ENCODE results near the gene RILP.

The RILP gene

DNA sequence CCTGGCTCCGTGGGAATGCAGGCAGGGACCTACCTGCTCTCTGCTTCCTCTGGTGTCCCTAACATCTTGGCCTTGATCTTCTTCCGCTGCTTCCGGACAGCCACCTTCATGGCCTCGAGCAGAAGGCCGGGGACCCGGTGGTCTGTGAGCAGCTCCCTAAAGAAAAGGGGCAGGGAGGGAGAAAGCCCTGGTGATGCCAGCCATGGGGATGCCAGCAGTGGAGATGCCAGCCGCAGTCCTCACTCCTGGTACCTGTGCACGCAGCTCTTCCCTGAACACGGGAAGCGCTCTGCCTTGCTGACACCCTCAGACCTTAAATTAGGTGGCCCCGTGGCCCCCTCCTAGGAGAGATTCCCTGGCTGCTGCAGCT lies 1.9 kb downstream of the RILP start:
- no peak for DNase-seq (ENCODE audit: low read depth)

DNA sequence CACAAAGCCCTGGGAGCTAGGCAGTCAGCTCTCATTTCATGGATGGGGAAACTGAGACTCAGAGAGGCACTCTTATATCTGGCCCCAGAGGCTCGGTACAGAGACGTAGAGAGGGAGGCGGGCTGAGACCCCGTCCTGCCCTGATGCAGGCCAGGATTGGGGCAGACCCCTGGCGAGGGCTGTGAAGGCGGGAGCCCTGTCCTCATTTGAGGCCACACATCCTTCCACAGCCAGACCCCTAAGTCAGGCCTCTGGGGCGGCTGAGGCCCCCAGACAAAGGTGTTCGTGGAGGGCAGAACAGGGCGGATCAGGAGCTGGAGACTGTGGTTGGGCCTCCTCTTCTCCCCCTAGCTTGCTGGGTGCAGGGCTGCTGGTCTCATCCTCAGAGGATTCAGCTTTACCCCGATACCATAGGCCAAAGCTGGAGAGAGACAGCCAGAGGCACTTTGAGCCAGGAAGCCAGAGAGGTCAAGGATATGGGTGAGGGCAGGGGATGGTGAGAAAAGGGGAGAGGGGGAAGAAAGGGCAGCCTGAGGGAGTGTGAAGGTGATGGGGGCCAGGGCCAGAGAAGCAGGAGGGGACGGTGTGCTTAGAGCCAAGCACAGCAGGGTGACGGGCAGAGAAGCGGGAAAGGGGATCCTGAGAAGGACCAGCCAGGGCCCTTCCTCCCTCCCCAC lies 3.3 kb downstream of the RILP start:
- DNase-seq (ENCODE audit: low read depth): no peak

DNA sequence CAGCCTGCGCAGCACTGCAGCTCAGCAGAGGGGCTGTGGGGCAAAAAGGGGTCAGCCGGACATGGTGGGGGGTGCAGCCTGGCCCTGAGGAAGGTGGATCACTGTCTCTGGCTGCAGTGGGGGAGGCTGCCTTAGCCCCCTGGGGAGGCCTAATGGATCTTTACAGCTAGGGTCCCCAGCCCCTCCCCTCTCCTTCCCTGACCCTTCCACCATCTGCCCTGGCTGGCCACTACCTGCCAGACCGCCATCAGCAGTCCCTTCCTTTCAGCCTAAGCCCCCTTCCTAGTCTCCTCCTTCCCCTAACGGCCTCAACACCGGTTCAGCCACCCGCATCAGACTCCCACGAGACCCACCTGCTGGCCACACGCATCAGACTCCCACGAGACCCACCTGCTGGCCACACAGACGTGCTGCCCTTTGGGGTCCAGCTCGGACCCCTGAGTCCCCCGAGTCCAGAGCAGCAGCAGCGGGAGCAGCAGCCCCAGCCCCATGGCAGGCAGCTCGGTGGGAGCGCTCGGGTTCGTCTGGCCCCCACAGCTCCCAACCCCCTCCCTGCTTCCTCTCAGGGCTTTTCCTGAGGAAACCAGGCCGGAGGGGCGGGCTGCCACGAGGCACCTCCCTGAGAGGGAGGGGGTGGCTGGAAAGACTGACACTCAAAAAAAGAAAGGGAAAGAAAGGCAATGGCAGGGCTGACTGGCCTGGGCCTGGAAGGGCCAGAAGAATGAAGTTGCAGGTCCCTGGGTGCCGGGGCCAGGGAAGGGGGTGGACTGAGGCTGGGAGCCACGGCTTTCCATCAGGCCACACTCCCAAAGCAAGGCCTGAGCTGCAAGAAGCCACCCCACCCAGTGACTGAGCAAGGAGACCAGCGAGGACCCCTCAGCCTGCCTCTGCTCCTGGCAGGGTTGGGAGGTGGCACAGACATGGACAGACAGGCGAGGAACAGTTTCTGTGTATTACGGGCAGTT lies 4.2 kb downstream of the RILP start, which contains the start of gene SCARF1:
Gene SCARF1, minus strand, starts transcription at position 526 of the 965 bp plus-strand sequence. Its CDS starts 35 bp downstream, at position 491.
- no peak for DNase-seq (ENCODE audit: low read depth)

- DNase-seq (ENCODE audit: low read depth): no peak
Observed at GRCh38 chr17:1644493-1645206, 5.0 kb downstream of the RILP start.

DNA sequence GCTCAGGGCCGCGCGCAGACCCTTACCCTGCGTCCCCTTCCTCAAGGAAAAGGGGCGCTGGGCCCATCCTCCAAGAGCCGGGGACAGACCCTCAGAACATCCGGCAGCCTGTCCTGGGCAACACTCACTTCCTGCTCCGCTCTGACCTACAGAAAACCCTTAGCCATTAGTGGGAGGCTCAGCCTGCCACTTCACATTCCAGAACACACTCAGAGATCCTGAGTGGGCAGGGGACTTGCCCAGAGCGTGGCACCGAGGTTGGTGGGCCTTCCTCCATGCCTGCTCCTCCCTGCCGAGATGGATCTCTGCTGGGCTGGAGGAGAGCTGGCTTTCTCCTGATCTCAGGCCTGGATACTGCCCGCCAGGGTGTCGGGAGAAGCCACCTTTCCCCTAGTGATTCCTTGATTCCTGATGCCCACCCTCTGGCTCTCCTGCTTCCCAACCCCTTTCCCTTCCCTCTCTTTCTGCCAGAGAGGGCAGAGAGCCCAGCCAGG lies 5.6 kb downstream of the RILP start:
- DNase-seq (ENCODE audit: low read depth): no peak

- peak; percentile 54 for DNase-seq (ENCODE audit: low read depth)
Observed at GRCh38 chr17:1643293-1643998, 6.2 kb downstream of the RILP start.

- DNase-seq (ENCODE audit: low read depth): no peak
Observed at GRCh38 chr17:1641065-1641403, 8.6 kb downstream of the RILP start.

DNA sequence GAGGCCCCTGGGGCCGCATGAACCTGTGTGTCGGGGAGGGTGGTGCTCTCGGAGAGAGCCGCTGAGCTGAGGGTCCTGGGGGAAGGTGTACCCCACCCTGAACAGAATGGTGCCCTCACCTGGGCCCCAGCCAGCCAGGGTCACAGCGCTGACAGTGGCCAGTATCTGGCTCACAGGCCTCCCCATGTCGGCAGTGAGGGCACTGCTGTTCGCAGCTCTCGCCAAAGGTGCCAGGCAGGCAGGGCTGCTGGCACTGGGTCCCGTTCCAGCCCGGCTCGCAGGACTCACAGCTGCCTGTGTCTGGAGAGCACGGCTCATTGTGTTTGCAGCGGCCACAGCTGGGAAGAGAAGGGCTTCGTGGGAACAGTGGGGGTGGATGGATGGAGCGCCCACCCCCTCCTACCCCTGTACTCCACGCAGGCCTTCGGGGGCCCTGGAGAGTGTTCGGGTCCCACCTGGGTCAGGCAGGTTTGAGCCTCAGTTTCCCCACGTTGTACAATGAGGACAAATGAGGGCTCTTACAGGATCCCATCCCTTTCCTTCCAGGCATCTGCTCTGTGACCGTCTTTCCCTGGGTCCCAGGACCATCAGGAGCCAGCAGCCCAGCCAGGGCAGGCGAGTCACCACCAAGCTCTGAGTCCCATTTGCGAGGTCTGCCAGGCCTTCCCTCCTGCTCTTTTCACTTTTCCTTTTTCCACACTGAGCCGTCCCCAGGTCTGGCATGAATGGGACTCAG lies 9.2 kb downstream of the RILP start:
- no peak for DNase-seq (ENCODE audit: low read depth)

- DNase-seq (ENCODE audit: low read depth): no peak
Observed at GRCh38 chr17:1639549-1640180, 10.0 kb downstream of the RILP start.

- no peak for DNase-seq (ENCODE audit: low read depth)
Observed at GRCh38 chr17:1638624-1639300, 10.9 kb downstream of the RILP start.

DNA sequence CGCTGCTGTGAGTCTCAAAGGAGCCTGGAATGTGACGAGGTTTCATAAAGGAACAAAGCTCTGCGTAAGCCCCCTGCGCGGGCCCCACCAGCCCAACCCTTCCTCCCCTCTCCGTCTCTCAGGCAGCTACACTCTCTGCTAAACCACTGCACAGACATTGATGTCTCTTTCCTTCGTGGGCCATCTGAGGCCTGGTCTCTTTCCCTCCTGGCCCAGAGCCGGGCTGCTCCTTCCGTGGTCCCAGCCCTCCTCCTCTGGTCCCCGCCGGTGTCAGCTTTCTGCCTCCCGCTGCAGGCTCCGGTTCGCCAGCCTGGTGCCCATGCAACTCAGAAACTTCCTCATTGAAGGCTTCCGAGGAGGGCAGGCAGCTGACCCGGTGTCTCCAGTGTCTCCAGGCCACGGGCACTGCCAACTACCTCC lies 11.5 kb downstream of the RILP start:
- DNase-seq (ENCODE audit: low read depth): no peak

GRCh38 chr17:1636732-1637285 lies 12.9 kb downstream of the RILP start:
- no peak for DNase-seq (ENCODE audit: low read depth)

GRCh38 chr17:1635675-1636465 lies 13.8 kb downstream of the RILP start:
- no peak for DNase-seq (ENCODE audit: low read depth)

DNA sequence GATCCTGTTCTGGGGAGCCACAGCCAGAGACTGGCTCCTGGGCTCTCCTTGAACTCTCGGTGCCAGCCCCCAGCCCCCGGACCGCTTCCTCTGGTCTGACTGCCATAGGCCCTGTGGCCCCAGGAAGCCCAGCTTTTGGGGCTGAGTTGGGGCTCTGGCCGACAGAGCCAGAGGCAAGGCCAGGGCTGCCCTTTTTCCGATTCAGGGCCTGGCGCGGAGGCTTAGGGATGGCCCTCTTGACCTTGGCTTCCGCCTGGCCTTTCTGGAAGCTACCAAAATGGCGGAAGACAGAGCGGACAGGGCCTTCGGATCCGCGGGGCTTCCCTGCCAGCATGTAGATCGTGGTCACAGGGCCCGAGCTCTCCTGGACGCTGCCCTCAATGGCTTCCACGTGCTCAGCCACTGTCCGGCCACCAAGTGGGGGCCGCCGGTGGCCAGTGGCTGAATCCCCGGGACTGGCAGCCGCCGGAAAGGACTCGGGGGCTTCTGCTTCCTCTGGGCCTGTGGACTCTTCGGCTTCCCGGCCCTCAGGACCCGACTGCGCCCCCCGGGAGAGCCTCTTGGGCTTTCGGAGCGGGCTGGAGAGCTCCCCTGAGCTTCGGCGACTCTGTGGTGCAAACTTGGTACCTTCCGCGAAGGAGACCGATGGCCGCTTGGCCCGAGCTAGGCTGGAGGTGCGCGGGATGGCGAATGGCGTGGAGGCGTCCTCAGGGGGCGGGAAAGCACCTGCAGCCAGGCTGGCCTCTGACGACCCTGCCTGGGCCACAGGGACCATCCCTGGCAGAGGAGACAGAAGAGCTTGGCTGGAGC lies 14.6 kb downstream of the RILP start:
- no peak for DNase-seq (ENCODE audit: low read depth)

DNA sequence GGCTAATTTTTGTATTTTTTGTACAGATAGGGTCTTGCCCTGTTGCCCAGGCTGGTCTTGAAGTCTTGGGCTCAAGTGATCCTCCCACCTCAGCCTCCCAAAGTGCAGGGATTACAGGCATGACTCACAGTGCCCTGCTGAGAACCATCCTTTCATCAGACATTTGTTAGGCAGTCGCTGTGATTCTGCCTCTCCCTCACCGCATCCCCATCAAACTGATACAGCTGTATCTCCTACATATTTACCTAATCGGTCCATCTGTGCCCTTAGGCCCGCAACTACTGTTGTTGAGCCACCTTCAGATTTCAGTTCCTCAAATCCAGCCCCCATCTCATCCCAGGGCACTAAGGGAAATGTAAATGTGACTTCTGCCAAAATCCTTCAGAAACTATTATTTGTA lies 19.0 kb downstream of the RILP start:
- no peak for DNase-seq (ENCODE audit: low read depth)

- peak; percentile 57 for DNase-seq (ENCODE audit: low read depth)
Observed at GRCh38 chr17:1629504-1630310, 20.0 kb downstream of the RILP start.

- DNase-seq (ENCODE audit: low read depth): peak; percentile 82
Observed at GRCh38 chr17:1628856-1629503, 20.7 kb downstream of the RILP start.
